GM12864 (cell line): ENCODE measurements around the gene MISP.
"Not testable (repeated sequence)": the region's sequence is repeated elsewhere in the genome, so short reads cannot be mapped to it uniquely, and the experiment has no call there.

Source experiments
- DNase-seq: peaks from one replicate; pipeline ENCODE4 v3.0.0-alpha.2; 2011; ENCODE audit warnings: low read depth
- H3K4me3 ChIP-seq: 2 replicates; pipeline ENCODE4 v1.5.1; 2011; ENCODE audit warnings: mild to moderate bottlenecking, low read depth, low read length, control low read depth
- TF ChIP-seq, protein P1 (sequence below): IDR thresholded peaks from 2 replicates; pipeline ENCODE4 v1.5.1; 2011; ENCODE audit warnings: low read depth, mild to moderate bottlenecking, moderate library complexity, low read length, control low read depth, inconsistent platforms; ENCODE audit errors: missing control alignments

Gene MISP, protein sequence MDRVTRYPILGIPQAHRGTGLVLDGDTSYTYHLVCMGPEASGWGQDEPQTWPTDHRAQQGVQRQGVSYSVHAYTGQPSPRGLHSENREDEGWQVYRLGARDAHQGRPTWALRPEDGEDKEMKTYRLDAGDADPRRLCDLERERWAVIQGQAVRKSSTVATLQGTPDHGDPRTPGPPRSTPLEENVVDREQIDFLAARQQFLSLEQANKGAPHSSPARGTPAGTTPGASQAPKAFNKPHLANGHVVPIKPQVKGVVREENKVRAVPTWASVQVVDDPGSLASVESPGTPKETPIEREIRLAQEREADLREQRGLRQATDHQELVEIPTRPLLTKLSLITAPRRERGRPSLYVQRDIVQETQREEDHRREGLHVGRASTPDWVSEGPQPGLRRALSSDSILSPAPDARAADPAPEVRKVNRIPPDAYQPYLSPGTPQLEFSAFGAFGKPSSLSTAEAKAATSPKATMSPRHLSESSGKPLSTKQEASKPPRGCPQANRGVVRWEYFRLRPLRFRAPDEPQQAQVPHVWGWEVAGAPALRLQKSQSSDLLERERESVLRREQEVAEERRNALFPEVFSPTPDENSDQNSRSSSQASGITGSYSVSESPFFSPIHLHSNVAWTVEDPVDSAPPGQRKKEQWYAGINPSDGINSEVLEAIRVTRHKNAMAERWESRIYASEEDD

DNA sequence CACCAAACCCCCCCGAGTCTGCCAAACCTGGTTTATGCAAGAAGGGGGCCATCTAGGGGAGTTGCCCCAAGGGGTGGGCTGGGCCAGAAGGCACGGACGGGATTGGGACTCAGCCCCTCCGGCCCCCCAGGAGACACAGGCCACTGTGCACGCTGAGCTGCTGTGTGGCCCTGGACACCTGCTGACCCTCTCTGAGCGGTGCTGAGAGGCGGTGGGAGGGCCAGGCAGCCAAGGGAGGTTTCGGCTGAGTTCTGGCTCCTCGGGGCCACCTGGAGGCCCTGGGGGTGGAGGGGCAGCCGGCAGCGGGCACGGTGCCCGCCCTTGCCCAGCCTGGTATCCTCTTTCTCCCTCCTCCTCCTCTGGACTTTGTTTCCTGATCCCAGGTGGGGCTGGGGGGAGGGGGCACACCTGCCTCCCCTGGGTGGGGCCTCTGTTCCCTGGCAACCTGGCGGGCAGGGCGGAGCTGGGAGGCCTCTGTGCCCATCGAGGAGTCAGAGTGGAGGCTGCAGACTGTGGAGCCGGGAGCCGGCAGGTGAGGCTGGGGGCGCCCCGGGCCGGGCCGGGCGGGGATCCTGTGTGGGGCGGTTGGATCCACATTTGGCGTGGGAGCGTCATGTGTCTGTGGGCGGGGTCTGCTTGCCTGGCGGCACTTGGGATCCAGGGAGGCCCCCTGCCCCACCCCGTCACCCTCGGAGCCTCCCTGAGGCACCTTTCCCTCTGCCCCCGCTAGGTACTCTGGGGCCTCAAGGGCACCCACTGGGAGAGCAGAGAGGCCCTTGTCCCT is at the start of gene MISP:
TSS of gene MISP (plus strand) at position 473 of the 784 bp plus-strand sequence. CDS start 5,835 bp downstream, outside the sequence.
- H3K4me3 ChIP-seq, result no peak within 1 kb of the TSS
- DNase-seq, result no peak
- TF ChIP-seq, protein P1, sequence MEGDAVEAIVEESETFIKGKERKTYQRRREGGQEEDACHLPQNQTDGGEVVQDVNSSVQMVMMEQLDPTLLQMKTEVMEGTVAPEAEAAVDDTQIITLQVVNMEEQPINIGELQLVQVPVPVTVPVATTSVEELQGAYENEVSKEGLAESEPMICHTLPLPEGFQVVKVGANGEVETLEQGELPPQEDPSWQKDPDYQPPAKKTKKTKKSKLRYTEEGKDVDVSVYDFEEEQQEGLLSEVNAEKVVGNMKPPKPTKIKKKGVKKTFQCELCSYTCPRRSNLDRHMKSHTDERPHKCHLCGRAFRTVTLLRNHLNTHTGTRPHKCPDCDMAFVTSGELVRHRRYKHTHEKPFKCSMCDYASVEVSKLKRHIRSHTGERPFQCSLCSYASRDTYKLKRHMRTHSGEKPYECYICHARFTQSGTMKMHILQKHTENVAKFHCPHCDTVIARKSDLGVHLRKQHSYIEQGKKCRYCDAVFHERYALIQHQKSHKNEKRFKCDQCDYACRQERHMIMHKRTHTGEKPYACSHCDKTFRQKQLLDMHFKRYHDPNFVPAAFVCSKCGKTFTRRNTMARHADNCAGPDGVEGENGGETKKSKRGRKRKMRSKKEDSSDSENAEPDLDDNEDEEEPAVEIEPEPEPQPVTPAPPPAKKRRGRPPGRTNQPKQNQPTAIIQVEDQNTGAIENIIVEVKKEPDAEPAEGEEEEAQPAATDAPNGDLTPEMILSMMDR, result no peak

DNA sequence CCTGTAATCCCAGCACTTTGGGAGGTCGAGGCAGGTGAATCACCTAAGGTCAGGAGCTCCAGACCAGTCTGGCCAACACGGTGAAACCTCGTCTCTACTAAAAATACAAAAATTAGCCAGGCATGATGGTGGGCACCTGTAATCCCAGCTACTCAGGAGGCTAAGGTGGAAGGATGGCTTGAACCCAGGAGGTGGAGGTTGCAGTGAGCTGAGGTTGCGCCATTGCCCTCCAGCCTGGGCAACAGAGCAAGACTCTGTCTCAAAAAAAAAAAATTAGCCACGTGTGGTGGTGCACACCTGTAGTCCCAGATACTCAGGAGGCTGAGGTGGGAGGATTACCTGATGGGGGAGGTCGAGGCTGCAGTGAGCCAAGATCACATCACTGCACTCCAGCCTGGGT is 48.1 kb upstream of the MISP start:
- not testable (repeated sequence) for DNase-seq, H3K4me3 ChIP-seq

DNA sequence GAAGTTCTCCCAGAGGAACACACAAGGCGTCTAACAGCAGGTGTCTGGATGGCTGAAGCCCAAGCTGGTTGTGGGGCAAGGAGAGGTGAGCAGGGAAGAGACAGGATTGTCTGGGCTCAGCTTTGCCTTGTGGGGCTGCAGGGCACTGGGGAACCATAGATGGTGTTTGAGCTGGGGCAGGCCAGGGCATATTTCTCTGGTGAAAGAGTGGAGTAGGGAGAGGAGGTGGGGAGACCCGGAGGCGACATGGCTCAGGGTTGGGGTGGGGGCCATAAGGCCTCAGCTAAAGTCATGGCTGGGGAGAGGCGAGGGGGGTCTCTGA is 47.6 kb upstream of the MISP start:
- DNase-seq, result no peak
- H3K4me3 ChIP-seq, result no peak overlapping the region
- TF ChIP-seq, protein P1, result no peak

DNA sequence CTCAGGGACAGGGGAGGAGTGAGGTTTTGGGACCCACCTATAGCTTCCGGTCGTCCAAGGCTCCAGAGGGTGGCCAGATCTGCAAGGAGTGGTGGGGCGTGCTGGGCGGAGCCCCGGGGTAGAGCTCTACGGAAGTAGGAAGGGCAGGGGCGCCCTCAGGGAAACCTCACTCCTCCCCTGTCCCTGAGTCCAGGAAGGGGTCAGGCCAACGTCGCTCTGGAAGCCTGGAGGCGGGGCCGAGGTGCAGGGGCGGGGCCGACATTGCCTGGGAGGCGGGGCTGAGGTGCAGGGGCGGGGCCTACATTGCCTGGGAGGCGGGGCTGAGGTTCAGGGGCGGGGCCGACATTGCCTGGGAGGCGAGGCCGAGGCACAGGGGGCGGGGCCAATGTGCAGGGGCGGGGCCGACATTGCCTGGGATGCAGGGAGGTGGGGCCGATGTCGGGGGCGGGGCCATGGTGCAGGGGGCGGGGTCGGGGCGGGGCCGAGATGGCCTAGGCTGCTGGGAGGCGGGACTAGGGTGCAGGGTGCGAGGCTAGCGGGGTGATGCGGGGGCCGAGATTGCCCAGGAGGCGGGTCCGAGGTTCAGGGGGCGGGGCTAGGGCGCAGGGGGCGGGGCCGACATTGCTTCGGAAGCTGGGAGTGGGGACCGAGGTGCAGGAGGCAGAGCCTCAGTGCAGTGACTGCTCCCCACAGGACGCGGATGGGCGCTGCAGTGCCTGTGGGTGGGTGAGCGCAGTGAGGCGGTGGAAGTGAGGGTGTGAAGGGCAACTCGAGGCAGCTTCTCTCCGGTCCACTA is 47.1 kb upstream of the MISP start:
- no peak for DNase-seq
- TF ChIP-seq, protein P1, result no peak
- no peak overlapping the region for H3K4me3 ChIP-seq

DNA sequence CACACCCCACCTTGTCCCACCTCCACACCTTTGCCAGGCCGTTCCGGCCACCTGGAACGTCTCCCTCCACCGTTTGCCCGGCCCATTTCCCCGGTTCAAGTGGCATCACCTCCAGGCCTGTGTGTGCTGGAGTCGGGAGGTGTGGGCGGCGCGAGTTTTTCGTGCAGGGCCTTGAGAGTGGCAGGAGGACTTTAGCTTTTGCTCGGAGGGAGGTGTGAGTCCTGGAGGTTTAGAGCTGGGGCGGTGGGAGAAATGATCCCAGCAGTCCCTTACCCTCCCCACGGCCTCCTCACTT is 46.5 kb upstream of the MISP start:
- DNase-seq, result no peak
- TF ChIP-seq, protein P1, result no peak
- no peak overlapping the region for H3K4me3 ChIP-seq

DNA sequence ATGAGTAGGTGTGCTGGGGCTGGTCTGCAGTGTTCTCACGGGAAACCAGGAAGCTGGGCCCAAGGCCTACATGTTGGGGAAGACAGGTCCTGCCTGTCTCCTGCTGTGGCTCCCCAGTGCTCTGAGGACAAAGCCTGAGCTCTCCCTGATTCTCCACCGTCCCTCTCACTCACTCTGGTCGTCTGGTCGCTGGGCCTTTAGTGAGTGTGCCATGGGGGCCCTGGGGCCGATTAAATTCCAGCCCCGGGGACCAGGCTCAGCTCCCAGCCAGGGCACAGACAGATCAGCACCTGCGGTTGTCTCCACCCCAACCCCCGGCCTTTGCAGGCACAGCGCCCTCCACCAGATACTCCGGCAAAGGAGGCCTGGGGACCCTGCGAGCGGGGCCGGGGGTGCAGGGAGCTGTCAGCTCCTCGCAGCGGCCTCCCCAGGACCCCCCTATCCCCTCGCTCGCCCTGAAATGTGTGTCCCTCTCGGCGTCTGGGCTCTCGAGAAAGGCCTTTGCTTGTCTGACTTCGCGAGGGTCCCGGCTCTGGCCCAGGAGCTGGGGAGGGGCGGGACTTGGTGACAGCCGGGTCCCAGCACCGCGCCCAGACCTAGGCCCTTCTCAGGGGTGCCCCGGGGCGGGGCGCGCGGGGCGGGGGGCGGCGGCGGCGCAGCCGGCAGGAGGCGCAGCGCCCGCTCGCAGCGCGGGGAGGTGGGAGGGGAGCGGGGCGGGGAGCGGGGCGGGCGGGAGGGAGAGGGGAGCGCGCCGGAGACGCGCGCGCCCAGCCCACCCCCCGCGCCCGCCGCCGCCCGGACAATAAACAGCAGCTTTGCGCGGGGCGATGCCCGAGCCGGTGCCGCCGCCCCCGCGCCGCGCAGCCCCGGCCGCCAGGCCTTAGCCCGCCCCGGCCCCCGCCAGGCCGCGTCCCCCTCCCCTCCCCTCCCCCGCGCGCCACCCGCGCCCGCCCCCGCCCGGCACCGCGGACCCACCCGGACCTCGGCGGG is 42.5 kb upstream of the MISP start, which contains the start of gene PALM:
TSS of gene PALM (plus strand) at position 782 of the 990 bp plus-strand sequence. CDS start 212 bp downstream, outside the sequence.
- TF ChIP-seq, protein P1, result no peak
- no peak within 1 kb of the TSS for H3K4me3 ChIP-seq
- DNase-seq, result no peak
